Adrenal gland (tissue), 12 donors: ENCODE results near the gene LCN1. TPM values are rescaled to one million over a fixed set of nuclear protein-coding genes. Genes with fewer than 3 reads are reported as not detected.
"Not testable (repeated sequence)": the region's sequence is repeated elsewhere in the genome, so short reads cannot be mapped to it uniquely, and the experiment has no call there.

Source experiments
- DNase-seq, 7 donors: peaks; one replicate each; pipeline ENCODE4 v3.0.0-alpha.2; 2019 to 2020
- H3K27ac ChIP-seq, 5 donors: fragments of 200-600 bp; sonication (generic) in 4 of 5; 1 replicate in 3 of 5; 2 replicates in 2 of 5; pipeline versions ENCODE4 v1.5.1 to v1.8.0; 2016 to 2020; ENCODE audit warnings: mild to moderate bottlenecking in 1 of 5
- H3K27me3 ChIP-seq: fragments of 200-600 bp; 2 replicates; pipeline ENCODE4 v1.8.0; 2021
- H3K36me3 ChIP-seq, 2 donors: fragments of 200-600 bp; replicated peaks in 1 of 2; 1 replicate in 1 of 2; 2 replicates in 1 of 2; pipeline versions ENCODE4 v1.5.1 to v1.8.0; 2018 to 2022
- H3K4me1 ChIP-seq, 2 donors: fragments of 200-600 bp; replicated peaks in 1 of 2; 1 replicate in 1 of 2; 2 replicates in 1 of 2; pipeline versions ENCODE4 v1.5.1 to v1.8.0; 2018 to 2021
- H3K4me3 ChIP-seq, 4 donors: fragments of 200-600 bp; sonication (generic) in 3 of 4; one replicate each; pipeline ENCODE4 v1.5.1; 2016 to 2018
- H3K9me3 ChIP-seq, 3 donors: fragments of 200-600 bp; sonication (generic) in 1 of 3; replicated peaks in 1 of 3; 1 replicate in 2 of 3; 2 replicates in 1 of 3; pipeline versions ENCODE4 v1.5.1 to v1.8.0; 2016 to 2021
- POLR2A ChIP-seq, 2 donors: fragments of 450-650 bp; IDR thresholded peaks; one replicate each; pipeline ENCODE4 v1.6.1; 2017; ENCODE audit warnings: antibody characterized with exemption in 2 of 2, mild to moderate bottlenecking in 2 of 2, moderate library complexity in 1 of 2
- whole genome bisulfite sequencing, 4 donors: extraction: QIAGEN DNeasy Blood & Tissue Kit in 2 of 4; methylation state at CpG; one replicate each; pipeline versions ENCODE4 v1.1.5 to v1.1.7; 2013 to 2017; 5-methylcytosine and 5-hydroxymethylcytosine counted together
- intact Hi-C, 2 donors: fragments of 100-400 bp; cut with DNase I; formaldehyde crosslinking; loops; one replicate each; pipeline versions ENCODE4 v1.14.1 to v1.15.0; 2022 to 2023
- polyA plus RNA-seq, 3 donors: library from polyadenylated mRNA; stranded (reverse); fragments of 200-250 nt in 2 of 3; fragments of 350-450 nt in 1 of 3; fragmentation: Illumina TruSeq in 1 of 3; extraction: RNeasy Lipid Tissue Mini Kit (QIAGEN cat#74804) in 1 of 3; gene quantifications; one replicate each; pipeline ENCODE4 v1.2.3, GENCODE V29; 2013 to 2014
- total RNA-seq, 9 donors: library from RNA; depleted of rRNA in 4 of 9; stranded (reverse); fragments of >200 nt in 4 of 9; fragments of 120-200 nt in 1 of 9; fragmentation: NEBNext Ultra II Directional in 1 of 9; extraction: Animal tissue kit (Norgen Biotek cat#: 25700) in 1 of 9; gene quantifications; one replicate each; pipeline versions ENCODE4 v1.1.0 to v1.2.4, GENCODE V29; 2013 to 2023
- TF ChIP-seq, protein P1 (sequence below), 6 experiments: fragments of 450-650 bp in 4 of 6; fragments of 200-600 bp in 2 of 6; sonication (generic) in 1 of 6; IDR thresholded peaks; 1 replicate in 5 of 6; 2 replicates in 1 of 6; pipeline versions ENCODE4 v1.5.1 to v1.8.0; 2016 to 2021; ENCODE audit warnings: antibody characterized with exemption in 6 of 6, mild to moderate bottlenecking in 2 of 6, moderate library complexity in 1 of 6
- donor health status: healthy with polysubstance abuse.
- donor health status: Bipolar disorder and iron deficiency.
- donor health status: DM: yes; HTN: yes; CAD: no.
- donor health status: DM: no; HTN: no; CAD: no.
- donor health status: DM: no; HTN: no; CAD: no.
- donor health status: DM: yes; HTN: yes; CAD: no.

LCN1 gene
- total and polyA plus RNA-seq, 12 donors = not detected

GRCh38 chr9:135533113-135533512, 11.9 kb downstream of the LCN1 start:
- Histone ChIP-seq H3K27ac (no peak overlapping the region), H3K27me3 (no peaks in the 10 kb centered on the region), H3K36me3 (no peaks in the 10 kb centered on the region), H3K4me1 (no peaks in the 10 kb centered on the region), H3K9me3 (no peaks in the 10 kb centered on the region), H3K4me3 (no peak overlapping the region)
- TF ChIP-seq POLR2A (IDR thresholded peaks at IDR 0.05) = no peak
- TF ChIP-seq, protein P1, sequence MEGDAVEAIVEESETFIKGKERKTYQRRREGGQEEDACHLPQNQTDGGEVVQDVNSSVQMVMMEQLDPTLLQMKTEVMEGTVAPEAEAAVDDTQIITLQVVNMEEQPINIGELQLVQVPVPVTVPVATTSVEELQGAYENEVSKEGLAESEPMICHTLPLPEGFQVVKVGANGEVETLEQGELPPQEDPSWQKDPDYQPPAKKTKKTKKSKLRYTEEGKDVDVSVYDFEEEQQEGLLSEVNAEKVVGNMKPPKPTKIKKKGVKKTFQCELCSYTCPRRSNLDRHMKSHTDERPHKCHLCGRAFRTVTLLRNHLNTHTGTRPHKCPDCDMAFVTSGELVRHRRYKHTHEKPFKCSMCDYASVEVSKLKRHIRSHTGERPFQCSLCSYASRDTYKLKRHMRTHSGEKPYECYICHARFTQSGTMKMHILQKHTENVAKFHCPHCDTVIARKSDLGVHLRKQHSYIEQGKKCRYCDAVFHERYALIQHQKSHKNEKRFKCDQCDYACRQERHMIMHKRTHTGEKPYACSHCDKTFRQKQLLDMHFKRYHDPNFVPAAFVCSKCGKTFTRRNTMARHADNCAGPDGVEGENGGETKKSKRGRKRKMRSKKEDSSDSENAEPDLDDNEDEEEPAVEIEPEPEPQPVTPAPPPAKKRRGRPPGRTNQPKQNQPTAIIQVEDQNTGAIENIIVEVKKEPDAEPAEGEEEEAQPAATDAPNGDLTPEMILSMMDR (IDR thresholded peaks at IDR 0.05) = no peak
- no peak for DNase-seq
- intact Hi-C loops = no loop called here
- 84 to 97% (median 93%) methylated on average over 3 of the region's 3 CpGs for WGBS, 4 donors

GRCh38 chr9:135533674-135534073, 12.4 kb downstream of the LCN1 start:
- peak in 1 of 7 donors; percentile 6 for DNase-seq
- Histone ChIP-seq H3K4me1 (no peaks in the 10 kb centered on the region), H3K27me3 (no peaks in the 10 kb centered on the region), H3K36me3 (no peaks in the 10 kb centered on the region), H3K4me3 (no peak overlapping the region), H3K27ac (no peak overlapping the region), H3K9me3 (no peaks in the 10 kb centered on the region)
- 89 to 93% (median 91%) methylated on average over 7 to 12 of the region's 12 CpGs for WGBS, 4 donors
- TF ChIP-seq POLR2A (IDR thresholded peaks at IDR 0.05) = no peak
- TF ChIP-seq, protein P1 (IDR thresholded peaks at IDR 0.05) = no peak
- intact Hi-C loops = no loop called here

- DNase-seq, intact Hi-C loops, H3K27me3 ChIP-seq: not testable (repeated sequence)
Observed at GRCh38 chr9:135534192-135534711, 13.0 kb downstream of the LCN1 start.

DNA sequence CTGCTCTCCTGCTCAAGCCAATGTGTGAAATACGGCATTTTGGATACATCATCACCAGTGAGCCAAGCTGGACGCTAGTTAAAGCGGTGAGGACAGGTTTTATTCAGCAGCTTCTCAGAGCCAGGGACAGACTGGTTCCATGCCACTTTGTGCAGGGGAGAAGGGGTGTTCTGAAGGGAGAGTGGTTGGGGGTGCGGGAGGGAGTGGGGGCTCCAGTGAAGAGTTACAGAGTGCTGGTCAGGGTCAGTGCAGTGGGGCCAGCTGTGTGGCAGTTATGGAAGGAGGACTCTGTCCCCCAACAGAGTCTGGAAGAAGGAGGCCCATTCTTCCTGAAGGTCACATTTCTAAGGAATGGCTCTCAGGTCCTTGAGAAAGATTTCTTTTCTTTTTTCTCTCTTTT, 13.6 kb downstream of the LCN1 start:
- H3K4me1 ChIP-seq, H3K4me3 ChIP-seq, H3K27me3 ChIP-seq, intact Hi-C loops, H3K9me3 ChIP-seq, H3K27ac ChIP-seq, H3K36me3 ChIP-seq: not testable (repeated sequence)
- DNase-seq = peak in 1 of 7 donors; percentile 8
- WGBS, 4 donors = 70 to 100% (median 80%) methylated on average over 1 to 4 of the region's 4 CpGs

More at GRCh38 chr9:135534192-135534711, 13.0 kb downstream of the LCN1 start:
- not testable (repeated sequence) for H3K4me3 ChIP-seq, H3K4me1 ChIP-seq, H3K36me3 ChIP-seq, H3K9me3 ChIP-seq, H3K27ac ChIP-seq
- 49 to 78% (median 59%) methylated on average over 4 to 10 of the region's 10 CpGs for WGBS, 4 donors

- peak in 1 of 7 donors; percentile 3 for DNase-seq
- H3K4me1 ChIP-seq, H3K4me3 ChIP-seq, H3K27me3 ChIP-seq, intact Hi-C loops, H3K9me3 ChIP-seq, H3K36me3 ChIP-seq, H3K27ac ChIP-seq: not testable (repeated sequence)
- WGBS, 4 donors = 22 to 87% (median 83%) methylated on average over 1 to 13 of the region's 13 CpGs
Observed at GRCh38 chr9:135535631-135536030, 14.4 kb downstream of the LCN1 start.

DNA sequence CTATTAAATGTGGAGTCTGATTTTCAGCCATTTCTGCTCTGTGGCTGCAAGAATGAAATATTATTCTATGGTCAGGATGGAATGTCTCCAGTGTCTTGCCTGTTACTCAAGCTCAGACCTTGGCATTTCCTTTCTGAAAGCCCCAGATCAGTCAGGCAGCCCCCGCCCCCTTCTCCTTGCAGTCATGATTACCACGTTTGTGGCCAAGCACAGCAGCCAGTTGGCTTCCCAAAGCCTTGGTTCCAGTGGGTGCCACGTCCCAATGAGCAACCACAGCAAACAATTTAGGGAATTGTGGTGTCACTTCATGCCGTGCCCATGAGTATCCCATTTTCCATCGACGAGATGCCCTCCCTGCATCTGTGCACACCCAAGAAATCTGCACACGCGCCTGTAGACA, 15.0 kb downstream of the LCN1 start:
- Histone ChIP-seq H3K27ac (no peak overlapping the region), H3K4me1 (no peaks in the 10 kb centered on the region), H3K36me3 (no peaks in the 10 kb centered on the region), H3K4me3 (no peak overlapping the region), H3K9me3 (no peaks in the 10 kb centered on the region), H3K27me3 (no peaks in the 10 kb centered on the region)
- DNase-seq = peak in 3 of 7 donors; percentile 13 to 39 (median 19)
- TF ChIP-seq, protein P1 (IDR thresholded peaks at IDR 0.05) = no peak
- no peak for TF ChIP-seq POLR2A (IDR thresholded peaks at IDR 0.05)
- 55 to 70% (median 65%) methylated on average over 8 of the region's 8 CpGs for WGBS, 4 donors
- intact Hi-C loops = no loop called here

DNA sequence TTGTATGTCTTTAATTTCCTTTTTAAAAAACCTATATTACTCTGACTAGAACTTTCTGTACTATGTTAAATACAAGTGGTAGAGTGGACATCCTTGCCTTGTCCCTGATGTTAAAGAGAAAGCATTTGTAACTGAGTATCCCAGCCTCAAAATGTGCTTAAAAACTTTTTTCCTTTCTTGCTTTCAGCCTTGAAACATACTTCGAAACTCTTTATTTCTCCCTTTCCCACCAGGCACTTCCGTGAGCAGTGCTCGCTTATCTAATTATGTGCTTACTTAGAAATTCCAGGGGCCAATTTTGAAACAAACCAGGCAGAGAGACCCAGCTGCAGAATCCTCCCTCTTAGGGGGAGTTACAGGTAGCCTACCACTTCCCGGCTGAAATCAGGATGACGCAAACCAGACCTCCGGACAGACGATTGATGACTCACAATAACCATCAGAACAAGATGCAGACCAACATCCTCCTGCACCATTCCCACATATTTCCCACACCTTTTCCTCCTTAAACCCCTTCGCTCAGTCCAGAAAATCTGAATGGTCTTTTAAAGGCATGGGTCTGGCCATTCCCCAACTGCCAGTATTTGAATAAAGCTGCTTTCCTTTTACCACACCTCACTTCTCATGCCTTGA, 22.1 kb downstream of the LCN1 start:
- not testable (repeated sequence) for DNase-seq, H3K4me1 ChIP-seq, H3K27ac ChIP-seq, H3K36me3 ChIP-seq, H3K4me3 ChIP-seq, H3K9me3 ChIP-seq, H3K27me3 ChIP-seq
- intact Hi-C loops = loop anchor here in 1 of 2 donors (10.0 kb wide), 1 partner anchor 1899 kb away; no protein-coding TSS in a partner anchor
- 27 to 39% (median 33%) methylated on average over 8 of the region's 8 CpGs for WGBS, 4 donors
